GM21390 (cell line): ENCODE measurements around the gene SMDT1.
"Not testable (repeated sequence)": the region's sequence is repeated elsewhere in the genome, so short reads cannot be mapped to it uniquely, and the experiment has no call there.

Source experiments
- ATAC-seq: cut with Tn5 transposase; IDR thresholded peaks from one replicate; pipeline ENCODE4 v1.9.1; 2021; ENCODE audit not compliant: unreplicated experiment

Gene SMDT1

GRCh38 chr22:42108848-42109247, 29.3 kb downstream of the SMDT1 start:
- ATAC-seq, result no peak

- ATAC-seq, result no peak
Measured at GRCh38 chr22:42111798-42112197, 32.3 kb downstream of the SMDT1 start.

GRCh38 chr22:42112793-42113192, 33.3 kb downstream of the SMDT1 start:
- ATAC-seq, result not testable (repeated sequence)

- ATAC-seq, result no peak
Measured at GRCh38 chr22:42114721-42115120, 35.2 kb downstream of the SMDT1 start.

GRCh38 chr22:42115420-42115830, 35.9 kb downstream of the SMDT1 start:
- ATAC-seq, result not testable (repeated sequence)

- no peak for ATAC-seq
Measured at GRCh38 chr22:42116848-42117424, 37.4 kb downstream of the SMDT1 start.

GRCh38 chr22:42120231-42121021, 40.9 kb downstream of the SMDT1 start:
- ATAC-seq, result not testable (repeated sequence)

- not testable (repeated sequence) for ATAC-seq
Measured at GRCh38 chr22:42123529-42123928, 44.0 kb downstream of the SMDT1 start.

- ATAC-seq, result no peak
Measured at GRCh38 chr22:42127606-42128005, 48.1 kb downstream of the SMDT1 start.

GRCh38 chr22:42128007-42128406, 48.5 kb downstream of the SMDT1 start:
- ATAC-seq, result not testable (repeated sequence)

GRCh38 chr22:42128776-42129694, 49.5 kb downstream of the SMDT1 start:
- ATAC-seq, result not testable (repeated sequence)

- not testable (repeated sequence) for ATAC-seq
Measured at GRCh38 chr22:42130182-42130581, 50.7 kb downstream of the SMDT1 start.

- not testable (repeated sequence) for ATAC-seq
Measured at GRCh38 chr22:42130639-42131431, 51.3 kb downstream of the SMDT1 start, which contains the start of gene CYP2D6. CYP2D6 (minus strand) TSS chr22:42130810; CDS start chr22:42130791, 19 bp downstream.

GRCh38 chr22:42131562-42131961, 52.1 kb downstream of the SMDT1 start:
- ATAC-seq, result no peak

GRCh38 chr22:42132457-42132856, 53.0 kb downstream of the SMDT1 start:
- ATAC-seq, result no peak
